Gastroesophageal sphincter (tissue), 4 donors: ENCODE data around the gene TYW1. TPM values are rescaled to one million over a fixed set of nuclear protein-coding genes. Genes with fewer than 3 reads are reported as not detected.
"Not testable (repeated sequence)": the region's sequence is repeated elsewhere in the genome, so short reads cannot be mapped to it uniquely, and the experiment has no call there.

Source experiments
- ATAC-seq: fragments of 150-250 bp; one replicate; pipeline ENCODE4 v1.9.1; 2016; ENCODE audit warnings: mild to moderate bottlenecking, moderate library complexity
- H3K27ac ChIP-seq, 4 donors: fragments of 200-600 bp; sonication (generic) in 3 of 4; 1 replicate in 3 of 4; 2 replicates in 1 of 4; pipeline ENCODE4 v1.5.1; 2016 to 2019
- H3K27me3 ChIP-seq: fragments of 200-600 bp; sonication (generic); one replicate; pipeline ENCODE4 v1.5.1; 2019
- H3K36me3 ChIP-seq, 2 donors: fragments of 200-600 bp; sonication (generic); one replicate each; pipeline ENCODE4 v1.5.1; 2019; ENCODE audit warnings: control low read depth in 1 of 2
- H3K4me1 ChIP-seq, 3 donors: fragments of 200-600 bp; sonication (generic); 1 replicate in 2 of 3; 2 replicates in 1 of 3; pipeline ENCODE4 v1.5.1; 2016 to 2019; ENCODE audit warnings: control low read depth in 2 of 3
- H3K4me3 ChIP-seq, 2 donors: fragments of 200-600 bp; sonication (generic); one replicate each; pipeline ENCODE4 v1.5.1; 2019; ENCODE audit warnings: mild to moderate bottlenecking in 1 of 2, moderate library complexity in 1 of 2
- H3K9me3 ChIP-seq, 3 donors: fragments of 200-600 bp; sonication (generic); one replicate each; pipeline ENCODE4 v1.5.1; 2017 to 2019; ENCODE audit warnings: control low read depth in 2 of 3
- EP300 ChIP-seq: sonication (generic); formaldehyde crosslinking; IDR thresholded peaks from one replicate; pipeline ENCODE4 v1.6.1; 2017; ENCODE audit warnings: antibody characterized with exemption, mild to moderate bottlenecking
- POLR2A ChIP-seq, 2 donors: fragments of 450-650 bp; IDR thresholded peaks; one replicate each; pipeline ENCODE4 v1.6.1; 2017; ENCODE audit warnings: antibody characterized with exemption in 2 of 2, mild to moderate bottlenecking in 2 of 2, moderate library complexity in 1 of 2
- POLR2AphosphoS5 ChIP-seq: sonication (generic); formaldehyde crosslinking; IDR thresholded peaks from one replicate; pipeline ENCODE4 v1.6.1; 2017; ENCODE audit warnings: antibody characterized with exemption
- WGBS, 2 donors: methylation state at CpG; one replicate each; pipeline ENCODE4 v1.1.5; 2018; ENCODE audit warnings: low coverage in 1 of 2; 5-methylcytosine and 5-hydroxymethylcytosine counted together
- total RNA-seq, 4 donors: library from RNA; depleted of rRNA; stranded (reverse); fragments of >200 nt; gene quantifications; one replicate each; pipeline ENCODE4 v1.1.0, GENCODE V29; 2016
- TF ChIP-seq, protein P1 (sequence below), 4 experiments: fragments of 200-600 bp in 2 of 4; fragments of 450-650 bp in 2 of 4; sonication (generic) in 1 of 4; IDR thresholded peaks; one replicate each; pipeline ENCODE4 v1.5.1; 2017 to 2019; ENCODE audit warnings: antibody characterized with exemption in 4 of 4, mild to moderate bottlenecking in 2 of 4, moderate library complexity in 2 of 4

TYW1 gene, protein sequence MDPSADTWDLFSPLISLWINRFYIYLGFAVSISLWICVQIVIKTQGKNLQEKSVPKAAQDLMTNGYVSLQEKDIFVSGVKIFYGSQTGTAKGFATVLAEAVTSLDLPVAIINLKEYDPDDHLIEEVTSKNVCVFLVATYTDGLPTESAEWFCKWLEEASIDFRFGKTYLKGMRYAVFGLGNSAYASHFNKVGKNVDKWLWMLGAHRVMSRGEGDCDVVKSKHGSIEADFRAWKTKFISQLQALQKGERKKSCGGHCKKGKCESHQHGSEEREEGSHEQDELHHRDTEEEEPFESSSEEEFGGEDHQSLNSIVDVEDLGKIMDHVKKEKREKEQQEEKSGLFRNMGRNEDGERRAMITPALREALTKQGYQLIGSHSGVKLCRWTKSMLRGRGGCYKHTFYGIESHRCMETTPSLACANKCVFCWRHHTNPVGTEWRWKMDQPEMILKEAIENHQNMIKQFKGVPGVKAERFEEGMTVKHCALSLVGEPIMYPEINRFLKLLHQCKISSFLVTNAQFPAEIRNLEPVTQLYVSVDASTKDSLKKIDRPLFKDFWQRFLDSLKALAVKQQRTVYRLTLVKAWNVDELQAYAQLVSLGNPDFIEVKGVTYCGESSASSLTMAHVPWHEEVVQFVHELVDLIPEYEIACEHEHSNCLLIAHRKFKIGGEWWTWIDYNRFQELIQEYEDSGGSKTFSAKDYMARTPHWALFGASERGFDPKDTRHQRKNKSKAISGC
- total RNA-seq: 10 to 100 TPM; 11.7 to 30.2 (median 14.6) TPM

- ATAC-seq: peak; percentile 92
- not testable (repeated sequence) for H3K9me3 ChIP-seq, H3K27me3 ChIP-seq
- Histone ChIP-seq H3K4me1 (peaks cover 5 to 39% (median 15%) of the 10 kb centered on the region in 3 donors), H3K4me3 (peak within 1 kb of the TSS; percentile 71 to 90), H3K27ac (peak within 1 kb of the TSS; percentile 93 to 100 (median 100)), H3K36me3 (peaks cover 7 to 45% of the 10 kb centered on the region in 2 donors)
- 0% methylated on average over 10 to 16 of the region's 44 CpGs for WGBS, 2 donors
- TF ChIP-seq POLR2A (IDR thresholded peaks at IDR 0.05) (peak; percentile 71 to 73), POLR2AphosphoS5 (peak; percentile 80)
Observed at GRCh38 chr7:66996444-66997191, at the start of gene TYW1. Gene TYW1, plus strand, starts transcription at chr7:66996833. Its CDS starts 146 bp downstream, at chr7:66996979.

DNA sequence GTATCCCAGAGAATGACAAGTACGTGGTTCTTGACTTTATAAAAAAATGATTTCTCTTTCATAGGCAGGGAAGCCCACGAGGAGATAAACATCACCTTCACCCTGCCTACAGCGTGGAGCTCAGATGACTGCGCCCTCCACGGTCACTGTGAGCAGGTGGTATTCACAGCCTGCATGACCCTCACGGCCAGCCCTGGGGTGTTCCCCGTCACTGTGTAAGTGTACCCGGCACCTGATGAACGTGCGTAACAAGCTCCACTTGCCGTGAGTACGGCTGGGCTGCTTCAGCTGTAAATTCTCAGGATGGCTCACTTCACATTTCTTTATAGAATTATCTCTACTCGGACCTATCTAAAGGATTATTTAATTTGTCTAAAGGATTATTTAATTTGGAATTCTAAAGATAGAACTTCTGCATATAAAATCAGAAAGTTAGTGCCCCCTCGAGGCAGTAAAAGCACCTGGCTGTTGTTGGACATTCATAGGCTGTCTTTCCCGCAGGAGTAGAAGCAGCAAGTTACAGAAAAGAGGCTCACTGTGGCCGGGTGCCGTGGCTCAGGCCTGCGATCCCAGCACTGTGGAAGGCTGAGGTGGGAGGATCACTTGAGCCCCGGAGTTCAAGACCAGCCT lies 48.0 kb upstream of the TYW1 start:
- Histone ChIP-seq H3K36me3 (peaks cover 0 to 100% of the 10 kb centered on the region in 2 donors), H3K9me3 (no peaks in the 10 kb centered on the region), H3K27ac (no peak overlapping the region), H3K27me3 (no peaks in the 10 kb centered on the region), H3K4me1 (no peaks in the 10 kb centered on the region), H3K4me3 (no peak overlapping the region)
- ATAC-seq: no peak
- no peak for TF ChIP-seq POLR2AphosphoS5
- TF ChIP-seq, protein P1, sequence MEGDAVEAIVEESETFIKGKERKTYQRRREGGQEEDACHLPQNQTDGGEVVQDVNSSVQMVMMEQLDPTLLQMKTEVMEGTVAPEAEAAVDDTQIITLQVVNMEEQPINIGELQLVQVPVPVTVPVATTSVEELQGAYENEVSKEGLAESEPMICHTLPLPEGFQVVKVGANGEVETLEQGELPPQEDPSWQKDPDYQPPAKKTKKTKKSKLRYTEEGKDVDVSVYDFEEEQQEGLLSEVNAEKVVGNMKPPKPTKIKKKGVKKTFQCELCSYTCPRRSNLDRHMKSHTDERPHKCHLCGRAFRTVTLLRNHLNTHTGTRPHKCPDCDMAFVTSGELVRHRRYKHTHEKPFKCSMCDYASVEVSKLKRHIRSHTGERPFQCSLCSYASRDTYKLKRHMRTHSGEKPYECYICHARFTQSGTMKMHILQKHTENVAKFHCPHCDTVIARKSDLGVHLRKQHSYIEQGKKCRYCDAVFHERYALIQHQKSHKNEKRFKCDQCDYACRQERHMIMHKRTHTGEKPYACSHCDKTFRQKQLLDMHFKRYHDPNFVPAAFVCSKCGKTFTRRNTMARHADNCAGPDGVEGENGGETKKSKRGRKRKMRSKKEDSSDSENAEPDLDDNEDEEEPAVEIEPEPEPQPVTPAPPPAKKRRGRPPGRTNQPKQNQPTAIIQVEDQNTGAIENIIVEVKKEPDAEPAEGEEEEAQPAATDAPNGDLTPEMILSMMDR (IDR thresholded peaks at IDR 0.05): no peak
- WGBS, 2 donors: 75 to 87% methylated on average over 10 to 17 of the region's 19 CpGs

DNA sequence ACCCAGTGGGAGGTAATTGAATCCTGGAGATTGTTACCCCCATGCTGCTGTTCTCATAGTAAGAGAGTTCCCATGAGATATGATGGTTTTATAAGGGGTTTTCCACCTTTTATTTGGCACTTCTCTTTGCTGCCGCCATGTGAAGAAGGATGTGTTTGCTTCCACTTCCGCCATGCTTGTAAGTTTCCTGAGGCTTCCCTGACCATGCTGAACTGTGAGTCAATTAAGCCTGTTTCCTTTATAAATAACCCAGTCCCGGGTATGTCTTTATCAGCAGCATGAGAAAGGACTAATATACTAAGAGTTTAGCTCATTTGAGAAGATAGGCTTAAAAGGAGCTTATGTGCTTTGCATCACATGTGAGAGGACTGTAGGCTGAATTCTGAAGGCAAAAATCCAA lies 46.3 kb upstream of the TYW1 start:
- no peak for ATAC-seq
- WGBS, 2 donors: 58 to 80% methylated on average over 3 of the region's 3 CpGs
- H3K36me3 ChIP-seq: peaks cover 0 to 100% of the 10 kb centered on the region in 2 donors
- H3K4me3 ChIP-seq: no peak overlapping the region
- H3K4me1 ChIP-seq: no peaks in the 10 kb centered on the region
- H3K9me3 ChIP-seq: no peaks in the 10 kb centered on the region
- H3K27ac ChIP-seq: no peak overlapping the region
- no peaks in the 10 kb centered on the region for H3K27me3 ChIP-seq
- TF ChIP-seq POLR2A (IDR thresholded peaks at IDR 0.05): no peak
- TF ChIP-seq, protein P1 (IDR thresholded peaks at IDR 0.05): no peak
- TF ChIP-seq POLR2AphosphoS5: no peak
- TF ChIP-seq EP300: no peak

- Histone ChIP-seq H3K27ac (no peak overlapping the region), H3K4me3 (no peak overlapping the region), H3K36me3 (peaks cover 0 to 100% of the 10 kb centered on the region in 2 donors), H3K27me3 (no peaks in the 10 kb centered on the region), H3K4me1 (no peaks in the 10 kb centered on the region), H3K9me3 (no peaks in the 10 kb centered on the region)
- 87 to 90% methylated on average over 6 to 7 of the region's 8 CpGs for WGBS, 2 donors
- TF ChIP-seq POLR2AphosphoS5: no peak
- TF ChIP-seq EP300: no peak
- TF ChIP-seq, protein P1 (IDR thresholded peaks at IDR 0.05): no peak
- TF ChIP-seq POLR2A (IDR thresholded peaks at IDR 0.05): no peak
- ATAC-seq: no peak
Observed at GRCh38 chr7:66950763-66951162, 45.9 kb upstream of the TYW1 start.
